ENCODE results near the gene CLSTN2.

Gene CLSTN2

DNA sequence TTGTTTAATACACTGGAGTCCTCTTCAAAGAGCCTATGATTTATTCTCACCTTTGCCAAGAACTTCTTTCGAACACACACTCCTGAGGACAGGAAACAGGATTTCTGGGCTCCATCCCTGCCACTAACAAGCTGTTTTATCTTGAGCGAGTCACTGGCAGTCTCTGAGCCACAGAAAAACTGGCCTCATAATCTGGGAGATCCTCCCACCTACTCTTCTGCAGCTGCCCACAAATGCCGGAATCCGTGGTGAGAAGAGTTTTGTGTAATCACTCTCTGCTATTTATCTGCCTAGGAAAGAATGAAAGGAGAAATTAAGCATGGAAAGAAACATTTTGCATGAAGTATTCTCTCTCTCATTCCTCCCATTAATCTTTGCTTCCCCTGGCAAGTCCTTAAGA lies 570.9 kb downstream of the CLSTN2 start:
- TF ChIP-seq SIN3A (IDR thresholded peaks at IDR 0.05; ENCODE audit: borderline replicate concordance, insufficient read depth, low read length) (no peak), TAF1 (IDR thresholded peaks at IDR 0.05; ENCODE audit: borderline replicate concordance, insufficient read depth, low read length) (no peak), POLR2AphosphoS5 (IDR thresholded peaks at IDR 0.05; ENCODE audit: low read depth, low read length) (no peak), FOXP2 (optimal IDR thresholded peaks at IDR 0.05; ENCODE audit: borderline replicate concordance, extremely low read depth, extremely low read length, insufficient read depth) (no peak)
- TF ChIP-seq, protein P1, sequence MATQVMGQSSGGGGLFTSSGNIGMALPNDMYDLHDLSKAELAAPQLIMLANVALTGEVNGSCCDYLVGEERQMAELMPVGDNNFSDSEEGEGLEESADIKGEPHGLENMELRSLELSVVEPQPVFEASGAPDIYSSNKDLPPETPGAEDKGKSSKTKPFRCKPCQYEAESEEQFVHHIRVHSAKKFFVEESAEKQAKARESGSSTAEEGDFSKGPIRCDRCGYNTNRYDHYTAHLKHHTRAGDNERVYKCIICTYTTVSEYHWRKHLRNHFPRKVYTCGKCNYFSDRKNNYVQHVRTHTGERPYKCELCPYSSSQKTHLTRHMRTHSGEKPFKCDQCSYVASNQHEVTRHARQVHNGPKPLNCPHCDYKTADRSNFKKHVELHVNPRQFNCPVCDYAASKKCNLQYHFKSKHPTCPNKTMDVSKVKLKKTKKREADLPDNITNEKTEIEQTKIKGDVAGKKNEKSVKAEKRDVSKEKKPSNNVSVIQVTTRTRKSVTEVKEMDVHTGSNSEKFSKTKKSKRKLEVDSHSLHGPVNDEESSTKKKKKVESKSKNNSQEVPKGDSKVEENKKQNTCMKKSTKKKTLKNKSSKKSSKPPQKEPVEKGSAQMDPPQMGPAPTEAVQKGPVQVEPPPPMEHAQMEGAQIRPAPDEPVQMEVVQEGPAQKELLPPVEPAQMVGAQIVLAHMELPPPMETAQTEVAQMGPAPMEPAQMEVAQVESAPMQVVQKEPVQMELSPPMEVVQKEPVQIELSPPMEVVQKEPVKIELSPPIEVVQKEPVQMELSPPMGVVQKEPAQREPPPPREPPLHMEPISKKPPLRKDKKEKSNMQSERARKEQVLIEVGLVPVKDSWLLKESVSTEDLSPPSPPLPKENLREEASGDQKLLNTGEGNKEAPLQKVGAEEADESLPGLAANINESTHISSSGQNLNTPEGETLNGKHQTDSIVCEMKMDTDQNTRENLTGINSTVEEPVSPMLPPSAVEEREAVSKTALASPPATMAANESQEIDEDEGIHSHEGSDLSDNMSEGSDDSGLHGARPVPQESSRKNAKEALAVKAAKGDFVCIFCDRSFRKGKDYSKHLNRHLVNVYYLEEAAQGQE (IDR thresholded peaks at IDR 0.05; ENCODE audit: insufficient read depth in 1 of 2, low read depth in 2 of 2, low read length in 2 of 2): no peak

DNA sequence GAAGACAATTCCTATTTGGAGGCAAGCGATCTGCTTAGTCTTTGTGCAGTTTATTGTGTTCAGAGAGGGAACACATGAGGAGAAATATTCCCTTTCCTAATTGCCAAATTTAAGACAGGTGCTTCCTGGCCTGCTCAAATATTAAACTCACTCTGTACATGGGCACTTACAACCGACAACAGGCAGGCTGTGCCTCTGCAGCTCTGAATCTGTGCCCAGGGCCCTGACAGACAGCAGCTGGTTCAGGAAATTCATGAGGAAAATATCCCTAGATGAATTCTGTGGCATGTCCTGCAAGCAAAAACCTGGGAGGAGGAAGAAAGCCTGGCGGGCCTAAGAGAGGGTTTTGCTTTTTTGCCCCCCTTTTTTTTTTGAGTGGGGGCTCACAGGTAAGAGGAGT lies 573.6 kb downstream of the CLSTN2 start:
- TF ChIP-seq TAF1 (IDR thresholded peaks at IDR 0.05; ENCODE audit: borderline replicate concordance, insufficient read depth, low read length): no peak
- no peak for TF ChIP-seq POLR2AphosphoS5 (IDR thresholded peaks at IDR 0.05; ENCODE audit: low read depth, low read length)
- TF ChIP-seq SIN3A (IDR thresholded peaks at IDR 0.05; ENCODE audit: borderline replicate concordance, insufficient read depth, low read length): no peak
- TF ChIP-seq, protein P1 (IDR thresholded peaks at IDR 0.05; ENCODE audit: insufficient read depth in 1 of 2, low read depth in 2 of 2, low read length in 2 of 2): no peak
- no peak for TF ChIP-seq FOXP2 (optimal IDR thresholded peaks at IDR 0.05; ENCODE audit: borderline replicate concordance, extremely low read depth, extremely low read length, insufficient read depth)

DNA sequence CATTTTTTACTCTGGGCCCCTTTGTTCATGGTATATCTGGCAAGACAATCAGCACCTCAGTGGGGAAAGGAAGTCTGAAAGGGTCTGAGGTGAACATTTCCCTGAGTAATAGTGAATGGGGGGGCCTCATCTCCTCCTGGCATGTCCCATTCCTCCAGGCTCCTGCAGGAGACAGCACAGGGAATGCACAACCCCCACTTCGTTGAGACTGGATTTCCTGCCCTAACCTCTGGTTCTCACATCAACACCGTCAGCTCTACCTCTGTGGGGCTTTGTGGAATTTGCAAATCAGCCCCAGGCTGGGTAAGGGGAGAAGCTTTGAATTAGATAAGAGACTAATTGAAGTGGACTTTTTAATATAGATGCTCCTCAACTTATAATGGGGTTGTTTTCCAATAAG lies 574.5 kb downstream of the CLSTN2 start:
- TF ChIP-seq SIN3A (IDR thresholded peaks at IDR 0.05; ENCODE audit: borderline replicate concordance, insufficient read depth, low read length): no peak
- TF ChIP-seq POLR2AphosphoS5 (IDR thresholded peaks at IDR 0.05; ENCODE audit: low read depth, low read length): no peak
- TF ChIP-seq FOXP2 (optimal IDR thresholded peaks at IDR 0.05; ENCODE audit: borderline replicate concordance, extremely low read depth, extremely low read length, insufficient read depth): no peak
- TF ChIP-seq, protein P1 (IDR thresholded peaks at IDR 0.05; ENCODE audit: insufficient read depth in 1 of 2, low read depth in 2 of 2, low read length in 2 of 2): no peak

DNA sequence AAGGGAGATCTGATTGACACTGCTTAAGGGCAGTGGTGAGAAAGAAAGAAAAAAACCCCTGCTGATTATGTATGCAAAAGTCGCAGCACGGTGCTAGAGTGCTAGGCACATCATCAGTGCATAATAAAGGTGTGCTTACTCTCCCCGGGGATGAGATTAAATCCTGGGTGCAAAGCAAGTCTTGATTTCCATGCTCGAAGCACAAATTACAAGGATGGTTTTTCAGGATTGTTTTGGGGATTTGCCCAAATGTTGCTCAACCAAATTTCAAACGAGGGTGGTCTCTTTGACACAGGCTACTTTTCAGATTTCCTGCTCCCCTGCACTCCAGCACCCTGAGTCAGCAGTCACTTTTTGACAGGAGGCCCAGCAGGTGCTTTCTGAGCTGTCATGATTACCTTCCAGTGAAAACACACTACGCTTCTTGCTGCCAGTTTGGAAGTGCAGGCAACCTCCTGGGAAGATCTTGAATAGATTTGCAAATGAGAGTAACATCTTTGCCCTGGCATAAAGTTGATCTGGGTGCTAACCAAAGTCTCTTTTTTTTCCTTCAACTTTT lies 575.4 kb downstream of the CLSTN2 start:
- TF ChIP-seq POLR2AphosphoS5 (IDR thresholded peaks at IDR 0.05; ENCODE audit: low read depth, low read length) (no peak), SIN3A (IDR thresholded peaks at IDR 0.05; ENCODE audit: borderline replicate concordance, insufficient read depth, low read length) (no peak), FOXP2 (optimal IDR thresholded peaks at IDR 0.05; ENCODE audit: borderline replicate concordance, extremely low read depth, extremely low read length, insufficient read depth) (no peak), TAF1 (IDR thresholded peaks at IDR 0.05; ENCODE audit: borderline replicate concordance, insufficient read depth, low read length) (no peak)
- TF ChIP-seq, protein P1 (IDR thresholded peaks at IDR 0.05; ENCODE audit: insufficient read depth in 1 of 2, low read depth in 2 of 2, low read length in 2 of 2): no peak
